ENCODE data around the gene WNT3A.
A peak's percentile ranks its signal among the peaks of the same experiment; 100 is the strongest.

DNA sequence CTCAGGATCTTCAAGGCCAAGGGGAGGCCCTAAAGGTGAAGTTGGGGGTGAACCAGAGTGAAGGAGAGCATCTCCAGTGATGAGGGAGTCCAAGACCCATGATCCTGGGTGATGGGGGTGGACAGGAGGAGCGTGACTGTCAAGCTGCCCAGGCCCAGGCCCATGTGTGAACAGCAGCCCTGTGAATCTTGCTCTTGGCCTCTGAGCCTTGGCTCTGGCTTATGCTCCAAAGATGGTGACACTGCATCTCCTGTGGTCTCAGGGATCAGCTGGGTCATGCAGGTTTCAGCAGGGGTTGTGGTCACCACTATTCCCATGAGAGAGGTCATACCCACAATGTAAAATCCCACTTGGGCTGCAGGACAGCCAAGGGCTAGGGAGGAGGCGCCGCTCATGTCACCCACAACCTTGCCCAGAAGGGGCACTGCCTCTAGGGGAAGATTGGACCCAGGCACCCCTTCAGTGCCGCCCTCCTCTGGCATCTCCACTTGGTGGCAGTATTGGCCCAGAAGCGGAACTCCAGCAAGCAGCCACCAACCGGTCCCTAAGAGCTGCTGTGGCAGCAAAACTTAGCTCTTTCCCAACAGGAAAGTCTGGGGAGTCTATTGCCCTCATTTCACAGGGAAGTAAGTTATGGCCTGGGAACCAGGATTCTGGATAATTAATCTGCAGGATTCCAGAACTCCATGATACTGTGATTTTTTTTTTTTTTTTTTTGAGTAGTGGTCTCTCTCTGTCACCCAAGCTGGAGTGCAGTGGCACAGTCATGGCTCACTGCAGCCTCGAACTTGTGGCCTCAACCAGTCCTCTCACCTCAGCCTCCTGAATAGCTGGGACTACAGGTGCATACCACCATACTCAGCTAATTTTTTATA is 7.5 kb upstream of the WNT3A start:
- peak; percentile 58 for TF ChIP-seq CTCF (IDR thresholded peaks at IDR 0.05)
- TF ChIP-seq SMC3 (IDR thresholded peaks at IDR 0.05; ENCODE audit: low read depth, low read length), result peak; percentile 72
- no peak for TF ChIP-seq POLR2AphosphoS5 (IDR thresholded peaks at IDR 0.05; ENCODE audit: low read depth, low read length)
- TF ChIP-seq, protein P1, sequence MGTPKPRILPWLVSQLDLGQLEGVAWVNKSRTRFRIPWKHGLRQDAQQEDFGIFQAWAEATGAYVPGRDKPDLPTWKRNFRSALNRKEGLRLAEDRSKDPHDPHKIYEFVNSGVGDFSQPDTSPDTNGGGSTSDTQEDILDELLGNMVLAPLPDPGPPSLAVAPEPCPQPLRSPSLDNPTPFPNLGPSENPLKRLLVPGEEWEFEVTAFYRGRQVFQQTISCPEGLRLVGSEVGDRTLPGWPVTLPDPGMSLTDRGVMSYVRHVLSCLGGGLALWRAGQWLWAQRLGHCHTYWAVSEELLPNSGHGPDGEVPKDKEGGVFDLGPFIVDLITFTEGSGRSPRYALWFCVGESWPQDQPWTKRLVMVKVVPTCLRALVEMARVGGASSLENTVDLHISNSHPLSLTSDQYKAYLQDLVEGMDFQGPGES (IDR thresholded peaks at IDR 0.05; ENCODE audit: low read depth, low read length), result no peak
- no peak for TF ChIP-seq TAF1 (IDR thresholded peaks at IDR 0.05; ENCODE audit: borderline replicate concordance, low read depth, low read length)

Data from SK-N-SH (cell line).